ENCODE measurements around the gene SPECC1L. TPM values are rescaled to one million over a fixed set of nuclear protein-coding genes. Genes with fewer than 3 reads are reported as not detected.
A peak's percentile ranks its signal among the peaks of the same experiment; 100 is the strongest.

The SPECC1L gene
- total RNA-seq, 1 donor from 2014 or later: 69.2 TPM

DNA sequence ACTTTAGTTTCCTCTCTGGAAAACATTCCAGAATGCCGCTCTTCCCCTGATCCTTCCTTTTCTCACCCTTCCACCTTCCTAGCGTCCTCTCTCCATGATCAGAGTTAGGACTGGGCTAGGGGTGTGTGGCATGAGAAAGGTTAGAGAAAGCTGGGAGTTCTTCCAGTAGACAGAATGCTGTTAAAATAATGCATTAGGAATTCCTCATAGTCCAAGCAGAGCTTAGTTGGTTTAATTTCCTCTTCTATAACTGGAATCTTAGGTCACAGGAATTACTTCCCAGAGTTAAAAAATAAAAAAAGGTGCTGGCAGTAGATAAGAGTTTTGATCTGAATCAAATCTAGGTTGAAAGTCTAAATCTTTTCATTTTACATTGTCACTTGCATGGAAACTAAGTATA, 119.5 kb downstream of the SPECC1L start:
- no peaks in the 10 kb centered on the region for H3K79me2 ChIP-seq (ENCODE audit: insufficient read depth, low read length)
- H3K9me3 ChIP-seq (ENCODE audit: insufficient read depth, low read depth, low read length): no peaks in the 10 kb centered on the region
- DNase-seq (ENCODE audit: low read depth) (no peak), FAIRE-seq (no peak)
- Mint-ChIP-seq H3K27ac (ENCODE audit: unreplicated experiment) (no peak overlapping the region), H3K36me3 (ENCODE audit: low read depth, unreplicated experiment) (peaks cover 8% of the 10 kb centered on the region), H3K9me3 (ENCODE audit: unreplicated experiment) (no peaks in the 10 kb centered on the region), H3K4me1 (ENCODE audit: low read depth, unreplicated experiment) (peaks cover 21% of the 10 kb centered on the region), H3K4me3 (ENCODE audit: unreplicated experiment) (no peak overlapping the region), H3K27me3 (ENCODE audit: low read depth, unreplicated experiment) (no peaks in the 10 kb centered on the region)
- H3K36me3 ChIP-seq (ENCODE audit: insufficient read depth, low read length): no peaks in the 10 kb centered on the region
- TF ChIP-seq EZH2 (IDR thresholded peaks at IDR 0.05; ENCODE audit: insufficient read depth, low read length): no peak
- TF ChIP-seq, protein P1, sequence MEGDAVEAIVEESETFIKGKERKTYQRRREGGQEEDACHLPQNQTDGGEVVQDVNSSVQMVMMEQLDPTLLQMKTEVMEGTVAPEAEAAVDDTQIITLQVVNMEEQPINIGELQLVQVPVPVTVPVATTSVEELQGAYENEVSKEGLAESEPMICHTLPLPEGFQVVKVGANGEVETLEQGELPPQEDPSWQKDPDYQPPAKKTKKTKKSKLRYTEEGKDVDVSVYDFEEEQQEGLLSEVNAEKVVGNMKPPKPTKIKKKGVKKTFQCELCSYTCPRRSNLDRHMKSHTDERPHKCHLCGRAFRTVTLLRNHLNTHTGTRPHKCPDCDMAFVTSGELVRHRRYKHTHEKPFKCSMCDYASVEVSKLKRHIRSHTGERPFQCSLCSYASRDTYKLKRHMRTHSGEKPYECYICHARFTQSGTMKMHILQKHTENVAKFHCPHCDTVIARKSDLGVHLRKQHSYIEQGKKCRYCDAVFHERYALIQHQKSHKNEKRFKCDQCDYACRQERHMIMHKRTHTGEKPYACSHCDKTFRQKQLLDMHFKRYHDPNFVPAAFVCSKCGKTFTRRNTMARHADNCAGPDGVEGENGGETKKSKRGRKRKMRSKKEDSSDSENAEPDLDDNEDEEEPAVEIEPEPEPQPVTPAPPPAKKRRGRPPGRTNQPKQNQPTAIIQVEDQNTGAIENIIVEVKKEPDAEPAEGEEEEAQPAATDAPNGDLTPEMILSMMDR (IDR thresholded peaks at IDR 0.05; ENCODE audit: insufficient read depth, low read depth, low read length): no peak
- H3K4me3 ChIP-seq (ENCODE audit: insufficient read depth, low read depth, low read length): no peak overlapping the region
- H3K27me3 ChIP-seq (ENCODE audit: insufficient read depth, low read length): no peaks in the 10 kb centered on the region
- H3K4me1 ChIP-seq (ENCODE audit: insufficient read depth, low read length): peaks cover 7% of the 10 kb centered on the region
- no peak overlapping the region for H3K4me2 ChIP-seq (ENCODE audit: low read length)
- H3K27ac ChIP-seq (ENCODE audit: low read depth, low read length): no peak overlapping the region
- peaks cover 3% of the 10 kb centered on the region for H4K20me1 ChIP-seq (ENCODE audit: insufficient read depth, low read length)
- no peak overlapping the region for H3K9ac ChIP-seq (ENCODE audit: low read length)
- H2AFZ ChIP-seq (ENCODE audit: low read depth, low read length): no peak overlapping the region

DNA sequence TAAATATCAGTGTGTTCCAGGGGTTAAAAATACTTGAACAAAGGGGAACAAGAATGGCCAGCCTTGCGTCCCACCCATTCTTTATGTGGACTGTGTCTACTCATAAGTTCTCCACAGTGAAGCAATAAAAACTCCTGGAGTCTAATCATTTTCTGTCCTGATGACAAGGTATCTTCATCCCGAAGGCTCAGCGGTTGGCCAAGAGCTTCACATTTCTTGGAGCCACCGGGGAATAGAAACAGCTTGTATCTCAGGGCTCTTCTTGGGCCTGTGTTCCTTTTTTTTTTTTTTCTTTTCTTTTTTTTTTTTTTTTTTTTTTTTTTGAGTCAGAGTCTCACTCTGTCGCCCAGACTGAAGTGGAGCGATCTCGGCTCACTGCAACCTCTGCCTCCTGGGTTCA, 119.9 kb downstream of the SPECC1L start:
- Histone ChIP-seq H3K27ac (ENCODE audit: low read depth, low read length) (no peak overlapping the region), H3K9me3 (ENCODE audit: insufficient read depth, low read depth, low read length) (no peaks in the 10 kb centered on the region), H4K20me1 (ENCODE audit: insufficient read depth, low read length) (peaks cover 3% of the 10 kb centered on the region), H3K36me3 (ENCODE audit: insufficient read depth, low read length) (no peaks in the 10 kb centered on the region), H3K27me3 (ENCODE audit: insufficient read depth, low read length) (no peaks in the 10 kb centered on the region), H3K4me1 (ENCODE audit: insufficient read depth, low read length) (peaks cover 7% of the 10 kb centered on the region), H3K4me3 (ENCODE audit: insufficient read depth, low read depth, low read length) (no peak overlapping the region), H2AFZ (ENCODE audit: low read depth, low read length) (no peak overlapping the region), H3K4me2 (ENCODE audit: low read length) (no peak overlapping the region), H3K79me2 (ENCODE audit: insufficient read depth, low read length) (no peaks in the 10 kb centered on the region), H3K9ac (ENCODE audit: low read length) (no peak overlapping the region)
- Mint-ChIP-seq H3K4me3 (ENCODE audit: unreplicated experiment) (no peak overlapping the region), H3K36me3 (ENCODE audit: low read depth, unreplicated experiment) (peaks cover 10% of the 10 kb centered on the region), H3K9me3 (ENCODE audit: unreplicated experiment) (no peaks in the 10 kb centered on the region), H3K27ac (ENCODE audit: unreplicated experiment) (no peak overlapping the region), H3K27me3 (ENCODE audit: low read depth, unreplicated experiment) (no peaks in the 10 kb centered on the region), H3K4me1 (ENCODE audit: low read depth, unreplicated experiment) (peaks cover 21% of the 10 kb centered on the region)
- no peak for TF ChIP-seq EZH2 (IDR thresholded peaks at IDR 0.05; ENCODE audit: insufficient read depth, low read length)
- TF ChIP-seq, protein P1 (IDR thresholded peaks at IDR 0.05; ENCODE audit: insufficient read depth, low read depth, low read length): no peak
- DNase-seq (ENCODE audit: low read depth) (no peak), FAIRE-seq (no peak)

DNA sequence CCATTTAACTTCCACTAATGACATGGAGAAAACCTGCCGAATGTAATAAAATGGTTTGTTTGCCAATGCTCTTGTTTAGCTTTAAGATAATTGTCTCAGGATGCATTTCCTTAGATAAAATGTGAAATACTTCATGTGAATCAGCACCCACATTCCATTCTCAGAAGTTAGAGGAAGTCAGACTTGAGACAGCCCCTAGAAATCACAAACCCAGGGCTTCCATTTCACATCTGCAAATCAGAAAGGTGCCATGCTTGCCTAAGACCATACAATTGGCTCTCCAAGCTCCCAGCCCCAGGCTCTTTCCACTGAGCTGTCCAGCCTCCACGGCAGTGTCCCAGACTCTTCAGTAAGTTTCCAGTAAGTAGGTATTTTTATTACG, 121.2 kb downstream of the SPECC1L start:
- Histone ChIP-seq H3K27ac (ENCODE audit: low read depth, low read length) (no peak overlapping the region), H3K9me3 (ENCODE audit: insufficient read depth, low read depth, low read length) (no peaks in the 10 kb centered on the region), H3K79me2 (ENCODE audit: insufficient read depth, low read length) (no peaks in the 10 kb centered on the region), H3K4me2 (ENCODE audit: low read length) (peak overlapping the region; percentile 26), H3K27me3 (ENCODE audit: insufficient read depth, low read length) (no peaks in the 10 kb centered on the region), H3K4me3 (ENCODE audit: insufficient read depth, low read depth, low read length) (no peak overlapping the region), H3K4me1 (ENCODE audit: insufficient read depth, low read length) (peaks cover 7% of the 10 kb centered on the region), H4K20me1 (ENCODE audit: insufficient read depth, low read length) (peaks cover 3% of the 10 kb centered on the region), H3K36me3 (ENCODE audit: insufficient read depth, low read length) (peaks cover 6% of the 10 kb centered on the region), H3K9ac (ENCODE audit: low read length) (no peak overlapping the region), H2AFZ (ENCODE audit: low read depth, low read length) (no peak overlapping the region)
- TF ChIP-seq, protein P1 (IDR thresholded peaks at IDR 0.05; ENCODE audit: insufficient read depth, low read depth, low read length): no peak
- no peak for TF ChIP-seq EZH2 (IDR thresholded peaks at IDR 0.05; ENCODE audit: insufficient read depth, low read length)
- no peaks in the 10 kb centered on the region for H3K9me3 Mint-ChIP-seq (ENCODE audit: unreplicated experiment)
- peaks cover 14% of the 10 kb centered on the region for H3K36me3 Mint-ChIP-seq (ENCODE audit: low read depth, unreplicated experiment)
- peak; percentile 65 for DNase-seq (ENCODE audit: low read depth)
- no peak overlapping the region for H3K4me3 Mint-ChIP-seq (ENCODE audit: unreplicated experiment)
- no peaks in the 10 kb centered on the region for H3K27me3 Mint-ChIP-seq (ENCODE audit: low read depth, unreplicated experiment)
- FAIRE-seq: peak; percentile 60
- H3K4me1 Mint-ChIP-seq (ENCODE audit: low read depth, unreplicated experiment): peaks cover 21% of the 10 kb centered on the region
- H3K27ac Mint-ChIP-seq (ENCODE audit: unreplicated experiment): peak overlapping the region; percentile 2
